Psoas muscle (tissue), 8 donors: ENCODE results near the gene MACIR. TPM values are rescaled to one million over a fixed set of nuclear protein-coding genes. Genes with fewer than 3 reads are reported as not detected.

Source experiments
- ATAC-seq, 4 donors: fragments of 200-7000 bp; cut with Tn5 transposase; one replicate each; pipeline ENCODE4 v1.9.1; 2020; ENCODE audit warnings: moderate library complexity in 3 of 4, mild to moderate bottlenecking in 2 of 4
- DNase-seq, 2 donors: peaks; one replicate each; pipeline ENCODE4 v3.0.0-alpha.2; 2020
- H3K27ac ChIP-seq: fragments of 200-600 bp; one replicate; pipeline ENCODE4 v1.8.0; 2022
- H3K27me3 ChIP-seq, 3 donors: fragments of 200-600 bp in 1 of 3; one replicate each; pipeline versions ENCODE4 v1.6.1 to v1.8.0; 2013 to 2022; ENCODE audit warnings: low read length in 2 of 3, mild to moderate bottlenecking in 2 of 3, moderate library complexity in 1 of 3; ENCODE audit not compliant: insufficient read depth in 3 of 3
- H3K36me3 ChIP-seq, 2 donors: fragments of 200-600 bp in 1 of 2; one replicate each; pipeline versions ENCODE4 v1.6.1 to v1.8.0; 2013 to 2022; ENCODE audit warnings: low read depth in 1 of 2, mild to moderate bottlenecking in 1 of 2, moderate library complexity in 1 of 2; ENCODE audit not compliant: insufficient read depth in 1 of 2
- H3K4me1 ChIP-seq: fragments of 200-600 bp; one replicate; pipeline ENCODE4 v1.8.0; 2022
- H3K4me3 ChIP-seq: fragments of 200-600 bp; one replicate; pipeline ENCODE4 v1.8.0; 2022; ENCODE audit warnings: mild to moderate bottlenecking
- H3K9me3 ChIP-seq: fragments of 200-600 bp; one replicate; pipeline ENCODE4 v1.8.0; 2022
- WGBS, 3 donors: extraction: QIAGEN DNeasy Blood & Tissue Kit; methylation state at CpG; one replicate each; pipeline versions ENCODE4 v1.1.6 to v1.1.7; 2013; 5-methylcytosine and 5-hydroxymethylcytosine counted together
- intact Hi-C, 2 donors: fragments of 100-400 bp; cut with DNase I; formaldehyde crosslinking; loops; one replicate each; pipeline versions ENCODE4 v1.11.0 to v1.14.2; 2022
- polyA plus RNA-seq, 3 donors: library from polyadenylated mRNA; stranded (reverse); fragments of 200-250 nt; gene quantifications; one replicate each; pipeline ENCODE4 v1.2.3, GENCODE V29; 2013
- total RNA-seq, 4 donors: library from RNA; stranded (reverse); fragmentation: NEBNext Ultra II Directional in 2 of 4; extraction: Animal tissue kit (Norgen Biotek cat#: 25700) in 2 of 4; gene quantifications; one replicate each; pipeline versions ENCODE4 v1.2.1 to v1.2.4, GENCODE V29; 2021 to 2023
- TF ChIP-seq, protein P1 (sequence below): fragments of 200-600 bp; IDR thresholded peaks from one replicate; pipeline ENCODE4 v1.8.0; 2022; ENCODE audit warnings: antibody characterized with exemption
- donor health status: healthy with polysubstance abuse.
- donor health status: DM: no; HTN: no; CAD: no; lungs with moderate emphysema.
- donor health status: Bipolar disorder and iron deficiency.
- donor health status: healthy.
- donor health status: DM: yes; HTN: yes; CAD: no.
- donor health status: DM: no; HTN: no; CAD: no.
- donor health status: DM: no; HTN: no; CAD: no.
- donor health status: DM: yes; HTN: yes; CAD: no.

The MACIR gene
- total and polyA plus RNA-seq, 7 donors, result 4.7 to 25.3 (median 5.7) TPM

DNA sequence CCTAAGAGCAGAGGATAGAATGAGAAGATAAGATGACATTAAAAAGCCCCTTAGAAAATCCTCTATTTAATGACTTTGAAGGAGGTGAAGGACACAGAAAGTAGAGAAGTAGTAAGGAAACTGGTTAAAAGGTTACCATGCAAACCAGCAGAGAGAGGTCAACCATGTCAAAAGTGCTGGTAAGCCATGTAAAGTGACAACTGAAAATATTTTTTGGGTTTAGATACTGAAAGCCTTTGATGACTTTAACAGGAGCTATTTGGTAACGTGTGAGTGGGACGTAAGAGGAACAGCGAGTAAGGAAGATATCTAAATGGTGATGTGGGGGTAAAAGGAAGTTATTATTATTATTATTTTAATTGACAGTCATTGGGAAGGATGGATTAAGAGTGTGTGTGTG, 56.9 kb downstream of the MACIR start:
- WGBS, 3 donors, result 75 to 86% (median 77%) methylated on average over 3 of the region's 3 CpGs
- no peak for ATAC-seq

DNA sequence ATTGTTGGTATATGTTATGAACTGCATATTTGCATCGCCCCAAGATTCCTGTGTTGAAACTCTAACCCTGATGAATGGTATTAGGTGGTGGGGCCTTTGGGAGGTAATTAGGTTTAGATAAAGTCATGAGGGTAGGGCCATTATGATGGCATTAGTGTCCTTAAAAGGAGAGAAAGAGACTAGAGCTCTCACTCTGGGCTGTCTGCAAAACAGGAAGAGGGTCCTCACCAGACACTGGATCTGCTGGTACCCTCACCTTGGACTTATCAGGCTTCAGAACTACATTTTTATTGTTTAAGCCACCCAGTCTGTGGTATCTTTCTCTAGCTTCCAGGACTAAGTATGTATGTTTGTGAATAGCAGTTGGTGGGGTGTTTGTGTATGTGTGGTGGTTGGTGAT, 68.9 kb downstream of the MACIR start:
- ATAC-seq (no peak), DNase-seq (no peak)
- TF ChIP-seq, protein P1, sequence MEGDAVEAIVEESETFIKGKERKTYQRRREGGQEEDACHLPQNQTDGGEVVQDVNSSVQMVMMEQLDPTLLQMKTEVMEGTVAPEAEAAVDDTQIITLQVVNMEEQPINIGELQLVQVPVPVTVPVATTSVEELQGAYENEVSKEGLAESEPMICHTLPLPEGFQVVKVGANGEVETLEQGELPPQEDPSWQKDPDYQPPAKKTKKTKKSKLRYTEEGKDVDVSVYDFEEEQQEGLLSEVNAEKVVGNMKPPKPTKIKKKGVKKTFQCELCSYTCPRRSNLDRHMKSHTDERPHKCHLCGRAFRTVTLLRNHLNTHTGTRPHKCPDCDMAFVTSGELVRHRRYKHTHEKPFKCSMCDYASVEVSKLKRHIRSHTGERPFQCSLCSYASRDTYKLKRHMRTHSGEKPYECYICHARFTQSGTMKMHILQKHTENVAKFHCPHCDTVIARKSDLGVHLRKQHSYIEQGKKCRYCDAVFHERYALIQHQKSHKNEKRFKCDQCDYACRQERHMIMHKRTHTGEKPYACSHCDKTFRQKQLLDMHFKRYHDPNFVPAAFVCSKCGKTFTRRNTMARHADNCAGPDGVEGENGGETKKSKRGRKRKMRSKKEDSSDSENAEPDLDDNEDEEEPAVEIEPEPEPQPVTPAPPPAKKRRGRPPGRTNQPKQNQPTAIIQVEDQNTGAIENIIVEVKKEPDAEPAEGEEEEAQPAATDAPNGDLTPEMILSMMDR, result no peak
- 94 to 100% (median 100%) methylated on average over 1 of the region's 1 CpG for WGBS, 3 donors
- no peaks in the 10 kb centered on the region for H3K4me1 ChIP-seq
- no peak overlapping the region for H3K4me3 ChIP-seq
- H3K27ac ChIP-seq, result no peak overlapping the region
- no peaks in the 10 kb centered on the region for H3K27me3 ChIP-seq
- intact Hi-C loops, result no loop called here
- no peaks in the 10 kb centered on the region for H3K36me3 ChIP-seq
- H3K9me3 ChIP-seq, result no peaks in the 10 kb centered on the region

More for the DNA sequence above, 56.9 kb downstream of the MACIR start:
- intact Hi-C loops, result no loop called here
- Histone ChIP-seq H3K36me3 (no peaks in the 10 kb centered on the region), H3K27me3 (no peaks in the 10 kb centered on the region), H3K4me1 (no peaks in the 10 kb centered on the region), H3K27ac (no peak overlapping the region), H3K9me3 (no peaks in the 10 kb centered on the region), H3K4me3 (no peak overlapping the region)
- no peak for DNase-seq
- TF ChIP-seq, protein P1, result no peak

GRCh38 chr5:103327893-103328292, 69.3 kb downstream of the MACIR start:
- no peak overlapping the region for H3K4me3 ChIP-seq
- TF ChIP-seq, protein P1, result no peak
- no peak overlapping the region for H3K27ac ChIP-seq
- H3K4me1 ChIP-seq, result no peaks in the 10 kb centered on the region
- no peaks in the 10 kb centered on the region for H3K36me3 ChIP-seq
- no peaks in the 10 kb centered on the region for H3K27me3 ChIP-seq
- H3K9me3 ChIP-seq, result no peaks in the 10 kb centered on the region
- DNase-seq (no peak), ATAC-seq (no peak)
- intact Hi-C loops, result no loop called here

Other genes starting within 250 kb of the MACIR start
- gene GIN1, start 138.6 kb upstream of the MACIR start, total RNA-seq, result 10 to 100 TPM in 3 of 4 donors, 1 to 10 TPM in 1; 9.4 to 12.5 (median 11.8) TPM
- 10 to 100 TPM in 1 of 3 donors, 1 to 10 TPM in 2; 7.8 to 12.1 (median 8.9) TPM for gene GIN1, start 138.6 kb upstream of the MACIR start, polyA plus RNA-seq
- gene PPIP5K2, start 138.5 kb upstream of the MACIR start, total RNA-seq, result 10 to 100 TPM in 1 of 4 donors, 1 to 10 TPM in 3; 7.4 to 11.0 (median 8.9) TPM
- 1 to 10 TPM; 4.5 to 6.6 (median 6.5) TPM for gene PPIP5K2, start 138.5 kb upstream of the MACIR start, polyA plus RNA-seq